ENCODE data around the gene ADGRE3.

Gene ADGRE3

GRCh38 chr19:14571695-14572490 is 102.8 kb downstream of the ADGRE3 start, which contains the start of gene NDUFB7 (continued):
- peak; percentile 77 for TF ChIP-seq ZNF692 (tag by site-specific recombination; IDR thresholded peaks at IDR 0.05)
- no peak for TF ChIP-seq BCL11A (tag by site-specific recombination; IDR thresholded peaks at IDR 0.05; ENCODE audit: low read depth)
- TF ChIP-seq ZNF169 (tag by site-specific recombination; IDR thresholded peaks at IDR 0.05) = no peak
- no peak for TF ChIP-seq ZNF792 (tag by site-specific recombination; IDR thresholded peaks at IDR 0.05)
- TF ChIP-seq ZBTB8A (tag by site-specific recombination; IDR thresholded peaks at IDR 0.05) = peak; percentile 72
- TF ChIP-seq ZNF580 (tag by site-specific recombination; IDR thresholded peaks at IDR 0.05) = peak; percentile 100
- TF ChIP-seq ZBTB20 (tag by site-specific recombination; IDR thresholded peaks at IDR 0.05) = no peak
- peak; percentile 82 for TF ChIP-seq KLF17 (tag by site-specific recombination; IDR thresholded peaks at IDR 0.05)
- no peak for TF ChIP-seq ZNF311 (tag by site-specific recombination; IDR thresholded peaks at IDR 0.05; ENCODE audit: borderline replicate concordance)
- no peak for TF ChIP-seq ZNF292 (tag by site-specific recombination; IDR thresholded peaks at IDR 0.05; ENCODE audit: borderline replicate concordance, low read depth)
- peak; percentile 90 for TF ChIP-seq SP2 (tag by site-specific recombination; IDR thresholded peaks at IDR 0.05)
- TF ChIP-seq TSHZ1 (tag by site-specific recombination; IDR thresholded peaks at IDR 0.05; ENCODE audit: borderline replicate concordance) = no peak
- TF ChIP-seq ZNF623 (tag by site-specific recombination; IDR thresholded peaks at IDR 0.05) = no peak
- TF ChIP-seq ZBTB7A (tag by site-specific recombination; IDR thresholded peaks at IDR 0.05; ENCODE audit: low read depth) = peak; percentile 59; the same call in 1 of the 2 replicates
- no peak for TF ChIP-seq ZNF26 (tag by site-specific recombination; IDR thresholded peaks at IDR 0.05)
- no peak for TF ChIP-seq ZNF701 (tag by site-specific recombination; IDR thresholded peaks at IDR 0.05)
- TF ChIP-seq HOXA7 (CRISPR knock-in tag; IDR thresholded peaks at IDR 0.05; ENCODE audit: borderline replicate concordance) = no peak
- TF ChIP-seq ZNF121 (tag by site-specific recombination; IDR thresholded peaks at IDR 0.05) = no peak
- TF ChIP-seq ZNF2 (tag by site-specific recombination; IDR thresholded peaks at IDR 0.05) = peak; percentile 74
- TF ChIP-seq PBX3 (CRISPR knock-in tag; IDR thresholded peaks at IDR 0.05) = no peak
- no peak for TF ChIP-seq ZNF239 (tag by site-specific recombination; IDR thresholded peaks at IDR 0.05)
- TF ChIP-seq KLF1 (tag by site-specific recombination; IDR thresholded peaks at IDR 0.05) = peak; percentile 48; the same call in 1 of the 2 replicates
- TF ChIP-seq ZNF366 (tag by site-specific recombination; conservative IDR thresholded peaks at IDR 0.05) = no peak
- no peak for TF ChIP-seq ZNF302 (tag by site-specific recombination; IDR thresholded peaks at IDR 0.05; ENCODE audit: low read depth)
- no peak for TF ChIP-seq ZNF585B (tag by site-specific recombination; IDR thresholded peaks at IDR 0.05)
- no peak for TF ChIP-seq YY1 (tag by site-specific recombination; IDR thresholded peaks at IDR 0.05)
- 0 out of 2 replicates have a peak, but pooled peaks have one; percentile 18 for TF ChIP-seq SCRT2 (tag by site-specific recombination; IDR thresholded peaks at IDR 0.05)
- TF ChIP-seq ZNF561 (tag by site-specific recombination; IDR thresholded peaks at IDR 0.05; ENCODE audit: borderline replicate concordance) = peak; percentile 94; the same call in 1 of the 2 replicates
- no peak for TF ChIP-seq ZNF624 (tag by site-specific recombination; IDR thresholded peaks at IDR 0.05)
- no peak for TF ChIP-seq ZNF138 (tag by site-specific recombination; IDR thresholded peaks at IDR 0.05; ENCODE audit: borderline replicate concordance)
- TF ChIP-seq RBAK (tag by site-specific recombination; IDR thresholded peaks at IDR 0.05) = no peak
- no peak for TF ChIP-seq ZNF747 (tag by site-specific recombination; IDR thresholded peaks at IDR 0.05)
- no peak for TF ChIP-seq ZNF19 (tag by site-specific recombination; IDR thresholded peaks at IDR 0.05; ENCODE audit: low read depth)
